Measurements from ENCODE around the gene AGBL1. TPM values are rescaled to one million over a fixed set of nuclear protein-coding genes. Genes with fewer than 3 reads are reported as not detected.

The AGBL1 gene
- total and polyA plus RNA-seq, 2 experiments from 2014 or later, result not detected

DNA sequence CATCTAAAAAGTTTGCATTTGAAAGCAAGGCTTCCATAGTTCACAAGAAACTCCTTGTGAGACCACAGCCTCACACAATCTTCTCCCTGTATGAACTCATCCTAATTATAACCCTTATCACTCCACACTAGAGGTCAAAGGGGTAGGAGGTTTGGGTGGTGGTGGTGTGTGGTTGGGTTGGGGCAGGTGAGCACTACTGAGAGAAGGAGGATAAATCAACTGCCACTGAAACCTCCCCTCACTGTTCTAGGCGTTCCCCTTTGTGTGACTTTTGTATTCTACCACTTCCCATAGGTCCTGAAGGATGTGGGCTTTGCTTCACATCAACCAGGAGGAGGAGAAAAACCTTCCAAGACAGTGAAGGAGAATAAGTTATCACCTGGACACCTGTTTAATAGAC lies 6.4 kb upstream of the AGBL1 start:
- no peaks in the 10 kb centered on the region for H4K20me1 ChIP-seq (ENCODE audit: insufficient read depth)
- WGBS, 2 experiments (ENCODE audit: low coverage in 1 of 2, low lambda C conversion rate in 2 of 2, missing lambda C conversion rate in 2 of 2), result 0 to 9% methylated on average over 1 of the region's 1 CpG

DNA sequence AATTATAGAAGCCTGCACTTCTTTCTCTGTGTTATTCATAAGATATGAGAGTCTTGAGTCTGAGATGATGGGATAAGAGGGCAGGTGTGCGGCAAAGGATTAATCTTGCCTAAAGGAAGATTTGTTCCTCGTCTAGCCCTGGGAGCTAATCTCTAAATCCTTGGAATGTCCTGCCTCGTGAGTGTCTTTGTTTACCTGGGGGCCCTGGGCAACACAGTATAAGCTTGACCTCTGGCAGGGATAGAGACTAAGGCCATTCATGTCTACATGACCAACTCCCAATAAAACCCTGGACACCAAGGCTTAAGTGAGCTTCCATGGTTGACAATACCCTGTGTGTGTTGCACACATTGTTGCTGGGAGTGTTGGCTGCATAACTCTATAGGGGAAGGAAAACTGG lies 3.2 kb upstream of the AGBL1 start:
- Histone ChIP-seq H2AFZ (no peak overlapping the region), H3K9me2 (ENCODE audit: insufficient read depth) (no peaks in the 10 kb centered on the region), H3K36me3 (ENCODE audit: low read depth) (no peaks in the 10 kb centered on the region), H4K20me1 (ENCODE audit: insufficient read depth) (no peaks in the 10 kb centered on the region), H3K4me3 (no peak overlapping the region), H3K9me3 (ENCODE audit: low read depth) (no peaks in the 10 kb centered on the region), H3K27me3 (replicated peaks; ENCODE audit: insufficient read depth) (no peaks in the 10 kb centered on the region), H3K9ac (no peak overlapping the region), H3K79me2 (ENCODE audit: insufficient read depth) (no peaks in the 10 kb centered on the region), H3K27ac (no peak overlapping the region), H3F3A (ENCODE audit: insufficient read depth) (no peaks in the 10 kb centered on the region), H3K4me2 (ENCODE audit: unreplicated experiment) (no peak overlapping the region), H3K4me1 (ENCODE audit: insufficient read depth) (no peaks in the 10 kb centered on the region)
- in situ Hi-C loops (cut with MboI), result no loop called here
- DNase-seq, result no peak
- TF ChIP-seq EZH2phosphoT487 (IDR thresholded peaks at IDR 0.05; ENCODE audit: insufficient read depth, low read depth) (no peak), EZH2 (IDR thresholded peaks at IDR 0.05; ENCODE audit: insufficient read depth, poor library complexity, severe bottlenecking) (no peak)
- 17 to 18% methylated on average over 3 of the region's 3 CpGs for WGBS, 2 experiments (ENCODE audit: low coverage in 1 of 2, low lambda C conversion rate in 2 of 2, missing lambda C conversion rate in 2 of 2)

More for the DNA sequence above, 6.4 kb upstream of the AGBL1 start:
- H3K36me3 ChIP-seq (ENCODE audit: low read depth), result no peaks in the 10 kb centered on the region
- no peaks in the 10 kb centered on the region for H3K4me1 ChIP-seq (ENCODE audit: insufficient read depth)
- no peaks in the 10 kb centered on the region for H3K9me3 ChIP-seq (ENCODE audit: low read depth)
- H3K27ac ChIP-seq, result no peak overlapping the region
- no peaks in the 10 kb centered on the region for H3F3A ChIP-seq (ENCODE audit: insufficient read depth)
- H2AFZ ChIP-seq, result no peak overlapping the region
- TF ChIP-seq EZH2 (IDR thresholded peaks at IDR 0.05; ENCODE audit: insufficient read depth, poor library complexity, severe bottlenecking), result no peak
- no peak for TF ChIP-seq EZH2phosphoT487 (IDR thresholded peaks at IDR 0.05; ENCODE audit: insufficient read depth, low read depth)
- in situ Hi-C loops (cut with MboI), result no loop called here
- H3K4me2 ChIP-seq (ENCODE audit: unreplicated experiment), result no peak overlapping the region
- H3K9ac ChIP-seq, result no peak overlapping the region
- DNase-seq, result no peak
- H3K79me2 ChIP-seq (ENCODE audit: insufficient read depth), result no peaks in the 10 kb centered on the region
- no peak overlapping the region for H3K4me3 ChIP-seq
- no peaks in the 10 kb centered on the region for H3K27me3 ChIP-seq (replicated peaks; ENCODE audit: insufficient read depth)
- H3K9me2 ChIP-seq (ENCODE audit: insufficient read depth), result no peaks in the 10 kb centered on the region

DNA sequence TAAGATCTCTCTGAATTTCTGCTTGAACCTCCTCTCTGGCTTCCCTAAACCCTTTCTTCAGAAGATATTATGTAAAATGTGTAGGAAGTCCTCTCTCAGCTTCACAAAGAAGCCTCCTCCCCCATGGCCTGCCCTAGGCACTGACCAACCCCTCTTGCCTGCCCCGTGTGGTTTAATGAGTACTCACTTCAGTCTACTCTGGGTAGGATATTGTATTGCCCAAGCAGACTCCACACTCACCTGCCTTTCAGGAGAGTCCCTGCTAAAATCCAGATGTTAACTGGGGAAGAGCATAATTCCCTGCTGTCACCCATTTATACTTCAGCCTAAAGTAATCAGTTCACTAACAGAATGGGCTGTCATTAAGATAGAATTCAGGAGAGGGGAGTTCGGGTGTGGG lies 2.6 kb upstream of the AGBL1 start:
- in situ Hi-C loops (cut with MboI), result no loop called here
- Histone ChIP-seq H3K79me2 (ENCODE audit: insufficient read depth) (no peaks in the 10 kb centered on the region), H3K36me3 (ENCODE audit: low read depth) (no peaks in the 10 kb centered on the region), H3K9me3 (ENCODE audit: low read depth) (no peaks in the 10 kb centered on the region), H3K27me3 (replicated peaks; ENCODE audit: insufficient read depth) (no peaks in the 10 kb centered on the region), H2AFZ (no peak overlapping the region), H3K4me1 (ENCODE audit: insufficient read depth) (no peaks in the 10 kb centered on the region), H3K4me2 (ENCODE audit: unreplicated experiment) (no peak overlapping the region), H3F3A (ENCODE audit: insufficient read depth) (no peaks in the 10 kb centered on the region), H3K27ac (no peak overlapping the region), H3K9me2 (ENCODE audit: insufficient read depth) (no peaks in the 10 kb centered on the region), H3K4me3 (no peak overlapping the region), H3K9ac (no peak overlapping the region), H4K20me1 (ENCODE audit: insufficient read depth) (no peaks in the 10 kb centered on the region)
- DNase-seq, result no peak
- TF ChIP-seq EZH2 (IDR thresholded peaks at IDR 0.05; ENCODE audit: insufficient read depth, poor library complexity, severe bottlenecking), result no peak
- no peak for TF ChIP-seq EZH2phosphoT487 (IDR thresholded peaks at IDR 0.05; ENCODE audit: insufficient read depth, low read depth)
- WGBS, 2 experiments (ENCODE audit: low coverage in 1 of 2, low lambda C conversion rate in 2 of 2, missing lambda C conversion rate in 2 of 2), result 6 to 11% methylated on average over 2 of the region's 2 CpGs

DNA sequence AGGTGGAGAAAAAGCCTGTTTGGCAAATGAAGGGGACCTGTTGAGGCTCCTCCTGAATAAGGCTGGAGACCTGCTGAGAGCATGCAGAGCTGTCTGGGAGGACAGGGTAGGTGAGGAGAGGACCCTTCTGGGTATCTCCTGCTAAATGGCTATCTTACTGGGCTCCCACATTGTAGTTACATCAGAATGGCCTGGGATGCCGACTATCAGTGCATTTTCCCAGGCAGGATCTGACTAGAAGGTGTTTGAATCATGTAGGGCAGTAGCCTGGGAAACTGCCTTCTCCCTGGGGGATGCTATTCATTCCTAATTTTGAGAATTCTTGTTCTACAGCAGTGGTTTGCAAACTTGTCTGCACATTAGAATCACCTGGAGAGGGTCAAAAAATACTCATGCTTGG lies 631 bp downstream of the AGBL1 start:
- DNase-seq, result no peak
- TF ChIP-seq EZH2 (IDR thresholded peaks at IDR 0.05; ENCODE audit: insufficient read depth, poor library complexity, severe bottlenecking), result no peak
- no peak for TF ChIP-seq EZH2phosphoT487 (IDR thresholded peaks at IDR 0.05; ENCODE audit: insufficient read depth, low read depth)
- no peaks in the 10 kb centered on the region for H3K9me2 ChIP-seq (ENCODE audit: insufficient read depth)
- in situ Hi-C loops (cut with MboI), result no loop called here
- no peak overlapping the region for H2AFZ ChIP-seq
- no peak overlapping the region for H3K4me3 ChIP-seq
- no peaks in the 10 kb centered on the region for H3K27me3 ChIP-seq (replicated peaks; ENCODE audit: insufficient read depth)
- 0% methylated on average over 1 of the region's 1 CpG for WGBS, 2 experiments (ENCODE audit: low coverage in 1 of 2, low lambda C conversion rate in 2 of 2, missing lambda C conversion rate in 2 of 2)
- no peaks in the 10 kb centered on the region for H3K9me3 ChIP-seq (ENCODE audit: low read depth)
- no peaks in the 10 kb centered on the region for H3K36me3 ChIP-seq (ENCODE audit: low read depth)
- no peaks in the 10 kb centered on the region for H4K20me1 ChIP-seq (ENCODE audit: insufficient read depth)
- H3K27ac ChIP-seq, result no peak overlapping the region
- no peak overlapping the region for H3K9ac ChIP-seq
- no peak overlapping the region for H3K4me2 ChIP-seq (ENCODE audit: unreplicated experiment)
- no peaks in the 10 kb centered on the region for H3F3A ChIP-seq (ENCODE audit: insufficient read depth)
- no peaks in the 10 kb centered on the region for H3K4me1 ChIP-seq (ENCODE audit: insufficient read depth)
- no peaks in the 10 kb centered on the region for H3K79me2 ChIP-seq (ENCODE audit: insufficient read depth)

Data from GM23248 (cell line).